Measurements from ENCODE around the gene SLC35D1.

The SLC35D1 gene

GRCh38 chr1:67005068-67005467 lies 48.9 kb downstream of the SLC35D1 start:
- TF ChIP-seq CTCF (IDR thresholded peaks at IDR 0.05; ENCODE audit: low read depth, low read length), result no peak
- H3K4me3 ChIP-seq (ENCODE audit: low read depth, low read length), result no peak overlapping the region

GRCh38 chr1:67004176-67004575 lies 49.8 kb downstream of the SLC35D1 start:
- H3K4me3 ChIP-seq (ENCODE audit: low read depth, low read length), result no peak overlapping the region
- no peak for TF ChIP-seq CTCF (IDR thresholded peaks at IDR 0.05; ENCODE audit: low read depth, low read length)

- no peak for TF ChIP-seq CTCF (IDR thresholded peaks at IDR 0.05; ENCODE audit: low read depth, low read length)
- no peak overlapping the region for H3K4me3 ChIP-seq (ENCODE audit: low read depth, low read length)
Measured at GRCh38 chr1:67001682-67002425, 52.1 kb downstream of the SLC35D1 start.

- TF ChIP-seq CTCF (IDR thresholded peaks at IDR 0.05; ENCODE audit: low read depth, low read length), result no peak
- H3K4me3 ChIP-seq (ENCODE audit: low read depth, low read length), result no peak overlapping the region
Measured at GRCh38 chr1:66999640-67000400, 54.1 kb downstream of the SLC35D1 start.

GRCh38 chr1:66998972-66999371 lies 55.0 kb downstream of the SLC35D1 start:
- H3K4me3 ChIP-seq (ENCODE audit: low read depth, low read length), result no peak overlapping the region
- TF ChIP-seq CTCF (IDR thresholded peaks at IDR 0.05; ENCODE audit: low read depth, low read length), result no peak

- TF ChIP-seq CTCF (IDR thresholded peaks at IDR 0.05; ENCODE audit: low read depth, low read length), result peak; percentile 78
Measured at GRCh38 chr1:66996018-66996682, 57.8 kb downstream of the SLC35D1 start.

GRCh38 chr1:66993076-66993475 lies 60.9 kb downstream of the SLC35D1 start:
- no peak overlapping the region for H3K4me3 ChIP-seq (ENCODE audit: low read depth, low read length)
- TF ChIP-seq CTCF (IDR thresholded peaks at IDR 0.05; ENCODE audit: low read depth, low read length), result no peak

More at GRCh38 chr1:66996018-66996682, 57.8 kb downstream of the SLC35D1 start:
- H3K4me3 ChIP-seq (ENCODE audit: low read depth, low read length), result no peak overlapping the region
